Neural cell (in vitro differentiated cells): ENCODE results near the gene SYT17.

Experiments used
- POLR2AphosphoS5 ChIP-seq: IDR thresholded peaks from 2 replicates; pipeline ENCODE4 v1.6.1; 2012
- TF ChIP-seq, protein P1 (sequence below): fragments of 450-650 bp; IDR thresholded peaks from 2 replicates; pipeline ENCODE4 v1.5.1; 2014; ENCODE audit warnings: antibody characterized with exemption, mild to moderate bottlenecking, moderate library complexity; ENCODE audit not compliant: poor library complexity, severe bottlenecking

DNA sequence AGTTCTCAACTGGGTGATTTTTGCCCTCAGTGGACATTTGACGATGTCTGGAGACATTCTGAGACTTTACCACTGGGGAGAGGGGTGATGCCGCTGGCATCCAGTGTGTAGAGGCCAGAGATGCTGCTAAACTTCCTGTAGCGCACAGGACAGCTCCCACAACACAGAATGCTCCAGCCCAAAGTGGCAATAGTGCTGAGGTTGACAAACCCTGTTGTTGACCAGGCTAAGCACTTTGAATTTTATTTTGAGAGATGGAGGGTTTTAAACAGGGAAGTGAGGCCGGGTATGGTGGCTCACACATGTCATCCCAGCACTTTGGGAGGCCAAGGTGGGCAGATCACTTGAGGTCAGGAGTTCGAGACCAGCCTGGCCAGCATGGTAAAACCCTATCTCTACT, 44.0 kb downstream of the SYT17 start:
- no peak for TF ChIP-seq POLR2AphosphoS5
- TF ChIP-seq, protein P1, sequence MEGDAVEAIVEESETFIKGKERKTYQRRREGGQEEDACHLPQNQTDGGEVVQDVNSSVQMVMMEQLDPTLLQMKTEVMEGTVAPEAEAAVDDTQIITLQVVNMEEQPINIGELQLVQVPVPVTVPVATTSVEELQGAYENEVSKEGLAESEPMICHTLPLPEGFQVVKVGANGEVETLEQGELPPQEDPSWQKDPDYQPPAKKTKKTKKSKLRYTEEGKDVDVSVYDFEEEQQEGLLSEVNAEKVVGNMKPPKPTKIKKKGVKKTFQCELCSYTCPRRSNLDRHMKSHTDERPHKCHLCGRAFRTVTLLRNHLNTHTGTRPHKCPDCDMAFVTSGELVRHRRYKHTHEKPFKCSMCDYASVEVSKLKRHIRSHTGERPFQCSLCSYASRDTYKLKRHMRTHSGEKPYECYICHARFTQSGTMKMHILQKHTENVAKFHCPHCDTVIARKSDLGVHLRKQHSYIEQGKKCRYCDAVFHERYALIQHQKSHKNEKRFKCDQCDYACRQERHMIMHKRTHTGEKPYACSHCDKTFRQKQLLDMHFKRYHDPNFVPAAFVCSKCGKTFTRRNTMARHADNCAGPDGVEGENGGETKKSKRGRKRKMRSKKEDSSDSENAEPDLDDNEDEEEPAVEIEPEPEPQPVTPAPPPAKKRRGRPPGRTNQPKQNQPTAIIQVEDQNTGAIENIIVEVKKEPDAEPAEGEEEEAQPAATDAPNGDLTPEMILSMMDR: no peak
